HEK293T (cell line): Measurements from ENCODE around the gene FBXL22.

Source experiments
- CTCF ChIA-PET: fragments of 350-600 bp; formaldehyde crosslinking; extraction: SDS; loops from one replicate; lab custom pipeline; 2021; ENCODE audit warnings: antibody characterized with exemption, inconsistent platforms; lab: Yijun Ruan, JAX
- POLR2A ChIA-PET: fragments of 350-600 bp; formaldehyde crosslinking; extraction: SDS; loops from one replicate; lab custom pipeline; 2020; ENCODE audit warnings: antibody characterized with exemption, inconsistent platforms; lab: Yijun Ruan, JAX
- DNase-seq: peaks from one replicate; pipeline ENCODE4 v3.0.0; 2012; ENCODE audit warnings: mixed read lengths; ENCODE audit errors: extremely low spot score
- ARNT ChIP-seq: fragments of 450-650 bp; IDR thresholded peaks from 2 replicates; pipeline ENCODE4 v1.6.1; 2017; ENCODE audit warnings: mild to moderate bottlenecking
- BHLHE40 ChIP-seq: fragments of 450-650 bp; IDR thresholded peaks from 2 replicates; pipeline ENCODE4 v1.6.1; 2016; ENCODE audit warnings: mild to moderate bottlenecking, moderate library complexity, borderline replicate concordance
- CTBP1 ChIP-seq: fragments of 450-650 bp; IDR thresholded peaks from 2 replicates; pipeline ENCODE4 v1.6.1; 2016; ENCODE audit warnings: borderline replicate concordance
- ELF4 ChIP-seq: fragments of 450-650 bp; IDR thresholded peaks from 2 replicates; pipeline ENCODE4 v1.6.1; 2017; ENCODE audit warnings: antibody characterized with exemption
- FOXA1 ChIP-seq: fragments of 450-650 bp; IDR thresholded peaks from 2 replicates; pipeline ENCODE4 v1.6.1; 2016; ENCODE audit warnings: mild to moderate bottlenecking
- FOXK2 ChIP-seq: fragments of 450-650 bp; IDR thresholded peaks from 2 replicates; pipeline ENCODE4 v1.6.1; 2016; ENCODE audit warnings: mild to moderate bottlenecking
- FOXM1 ChIP-seq: fragments of 450-650 bp; IDR thresholded peaks from 2 replicates; pipeline ENCODE4 v1.6.1; 2017; ENCODE audit warnings: mild to moderate bottlenecking, borderline replicate concordance
- HDGF ChIP-seq: fragments of 450-650 bp; IDR thresholded peaks from 2 replicates; pipeline ENCODE4 v1.6.1; 2017; ENCODE audit warnings: antibody characterized with exemption, borderline replicate concordance
- L3MBTL2 ChIP-seq: fragments of 450-650 bp; conservative IDR thresholded peaks from 2 replicates; pipeline ENCODE4 v1.6.1; 2016; ENCODE audit warnings: mild to moderate bottlenecking
- LEF1 ChIP-seq: fragments of 450-650 bp; IDR thresholded peaks from 2 replicates; pipeline ENCODE4 v1.6.1; 2017; ENCODE audit warnings: mild to moderate bottlenecking, borderline replicate concordance
- NFRKB ChIP-seq: fragments of 450-650 bp; IDR thresholded peaks from 2 replicates; pipeline ENCODE4 v1.6.1; 2016; ENCODE audit warnings: mild to moderate bottlenecking, moderate library complexity
- SP1 ChIP-seq: fragments of 450-650 bp; IDR thresholded peaks from 2 replicates; pipeline ENCODE4 v1.6.1; 2017
- SUZ12 ChIP-seq: fragments of 450-650 bp; IDR thresholded peaks from 2 replicates; pipeline ENCODE4 v1.6.1; 2016; ENCODE audit warnings: mild to moderate bottlenecking
- TARDBP ChIP-seq: fragments of 450-650 bp; IDR thresholded peaks from 2 replicates; pipeline ENCODE4 v1.6.1; 2016
- ZNF384 ChIP-seq: fragments of 450-650 bp; IDR thresholded peaks from 2 replicates; pipeline ENCODE4 v1.6.1; 2016
- TF ChIP-seq, protein P1 (sequence below): fragments of 450-650 bp; IDR thresholded peaks from 2 replicates; pipeline ENCODE4 v1.6.1; 2016

Gene FBXL22

GRCh38 chr15:63603516-63603915 lies 6.3 kb downstream of the FBXL22 start:
- ChIA-PET POLR2A (no interaction called here), CTCF (no interaction called here)

GRCh38 chr15:63604281-63604680 lies 7.1 kb downstream of the FBXL22 start:
- ChIA-PET CTCF (no interaction called here), POLR2A (no interaction called here)
- TF ChIP-seq BHLHE40, result no peak
- TF ChIP-seq, protein P1, sequence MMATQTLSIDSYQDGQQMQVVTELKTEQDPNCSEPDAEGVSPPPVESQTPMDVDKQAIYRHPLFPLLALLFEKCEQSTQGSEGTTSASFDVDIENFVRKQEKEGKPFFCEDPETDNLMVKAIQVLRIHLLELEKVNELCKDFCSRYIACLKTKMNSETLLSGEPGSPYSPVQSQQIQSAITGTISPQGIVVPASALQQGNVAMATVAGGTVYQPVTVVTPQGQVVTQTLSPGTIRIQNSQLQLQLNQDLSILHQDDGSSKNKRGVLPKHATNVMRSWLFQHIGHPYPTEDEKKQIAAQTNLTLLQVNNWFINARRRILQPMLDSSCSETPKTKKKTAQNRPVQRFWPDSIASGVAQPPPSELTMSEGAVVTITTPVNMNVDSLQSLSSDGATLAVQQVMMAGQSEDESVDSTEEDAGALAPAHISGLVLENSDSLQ, result no peak
- TF ChIP-seq L3MBTL2, result no peak
- no peak for TF ChIP-seq ELF4
- no peak for TF ChIP-seq NFRKB
- TF ChIP-seq SP1, result no peak
- no peak for TF ChIP-seq CTBP1
- no peak for TF ChIP-seq FOXK2
- TF ChIP-seq SUZ12, result no peak
- TF ChIP-seq TARDBP, result no peak
- no peak for TF ChIP-seq ZNF384
- TF ChIP-seq FOXM1, result no peak
- no peak for TF ChIP-seq ARNT
- no peak for TF ChIP-seq HDGF
- no peak for TF ChIP-seq FOXA1
- no peak for TF ChIP-seq LEF1
- no peak for DNase-seq

More at GRCh38 chr15:63603516-63603915, 6.3 kb downstream of the FBXL22 start:
- TF ChIP-seq ZNF384 (no peak), FOXA1 (no peak), ARNT (no peak), BHLHE40 (no peak), SP1 (no peak), HDGF (no peak), L3MBTL2 (no peak), LEF1 (no peak), SUZ12 (no peak), TARDBP (no peak), CTBP1 (no peak), FOXK2 (no peak), NFRKB (no peak)
- TF ChIP-seq, protein P1, result no peak
- DNase-seq, result no peak

DNA sequence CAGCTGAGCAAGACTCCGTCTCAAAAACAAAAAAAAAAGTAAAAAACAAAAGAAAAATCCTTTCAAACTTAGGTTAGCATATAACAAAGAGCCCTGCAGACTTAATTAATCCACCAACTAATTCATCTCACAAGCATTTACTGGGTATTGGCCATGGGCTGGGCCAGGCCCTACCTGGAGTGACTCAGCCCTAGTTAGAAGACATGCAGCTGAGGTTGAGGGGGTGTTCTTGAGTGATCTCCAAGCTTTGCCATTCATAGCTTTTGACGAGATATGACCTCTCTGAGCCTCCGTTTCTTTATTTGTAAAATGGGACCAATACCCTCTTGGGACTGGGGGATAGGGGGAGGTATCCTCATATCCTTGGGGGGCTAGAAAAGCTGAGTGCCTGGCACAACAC lies 7.8 kb downstream of the FBXL22 start:
- ChIA-PET CTCF (no interaction called here), POLR2A (no interaction called here)
- TF ChIP-seq ELF4 (no peak), NFRKB (no peak), L3MBTL2 (no peak), ZNF384 (no peak), HDGF (no peak), FOXA1 (no peak), SP1 (no peak), TARDBP (no peak)
- DNase-seq, result no peak

DNA sequence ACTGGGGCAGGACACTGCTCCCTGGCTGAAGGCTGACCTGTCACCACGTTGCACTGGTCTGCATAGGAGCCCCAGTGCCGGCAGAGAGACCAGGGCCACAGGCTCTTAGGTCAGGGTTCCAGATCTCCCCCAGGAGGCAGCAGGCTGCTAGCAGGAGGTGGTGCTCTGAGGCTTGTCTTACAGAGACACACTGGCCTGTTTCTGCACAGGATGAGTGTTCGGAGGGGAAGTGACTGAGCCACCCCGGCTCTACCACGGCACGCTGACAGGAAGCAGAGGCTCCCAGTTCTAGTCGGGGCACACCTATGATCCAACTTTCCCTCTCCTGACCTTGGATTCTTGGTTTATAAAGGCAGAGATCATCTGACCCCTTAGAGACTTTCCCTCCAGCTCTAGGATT lies 8.6 kb downstream of the FBXL22 start:
- CTCF ChIA-PET, result interaction anchor here (0.6 kb wide), 1 partner anchor 9 kb away, joined by 3 read pairs; the partner anchor contains the start of gene FBXL22
- DNase-seq, result no peak

DNA sequence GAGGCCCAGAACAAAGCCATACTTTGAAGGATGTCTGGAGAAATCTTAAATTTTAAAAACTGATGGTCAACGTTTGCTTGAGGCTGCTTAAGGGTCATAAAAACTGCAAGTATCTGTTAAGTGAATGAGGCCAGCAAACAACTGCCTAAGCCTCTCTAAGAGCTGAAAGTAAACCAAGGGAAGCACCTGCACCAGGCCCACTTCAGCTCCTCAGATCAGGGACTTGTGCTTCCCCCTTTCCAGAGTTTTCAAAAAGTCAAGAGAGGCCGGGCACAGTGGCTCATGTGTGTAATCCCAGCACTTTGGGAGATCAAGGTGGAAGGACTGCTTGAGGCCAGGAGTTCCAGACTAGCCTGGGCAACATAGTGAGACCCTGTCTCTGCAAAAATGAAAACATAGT lies 9.1 kb downstream of the FBXL22 start:
- DNase-seq, result no peak
- ChIA-PET POLR2A (no interaction called here), CTCF (interaction anchor here (0.6 kb wide), 1 partner anchor 9 kb away, joined by 3 read pairs; the partner anchor contains the start of gene FBXL22)
- TF ChIP-seq HDGF (no peak), L3MBTL2 (no peak), FOXK2 (no peak), BHLHE40 (no peak), LEF1 (no peak), SP1 (no peak), SUZ12 (no peak), TARDBP (no peak), FOXA1 (no peak), ARNT (no peak), ZNF384 (no peak), CTBP1 (no peak), NFRKB (no peak), ELF4 (no peak), FOXM1 (no peak)
- TF ChIP-seq, protein P1, result no peak

More for the DNA sequence above, 8.6 kb downstream of the FBXL22 start:
- POLR2A ChIA-PET, result no interaction called here
- TF ChIP-seq SP1 (no peak), BHLHE40 (no peak), FOXK2 (no peak), L3MBTL2 (no peak), ZNF384 (no peak), ARNT (no peak), FOXA1 (no peak), CTBP1 (no peak), ELF4 (no peak), NFRKB (no peak), LEF1 (no peak), TARDBP (no peak), SUZ12 (no peak), FOXM1 (no peak), HDGF (no peak)
- TF ChIP-seq, protein P1, result no peak
